ENCODE data around the gene MIR17HG.

Gene MIR17HG

GRCh38 chr13:91347202-91347995 is at the start of gene MIR17HG:
MIR17HG (plus strand) TSS chr13:91347687.
- peak; percentile 84 to 91 for DNase-seq (ENCODE audit: low read depth in 2 of 2)
- TF ChIP-seq, protein P1, sequence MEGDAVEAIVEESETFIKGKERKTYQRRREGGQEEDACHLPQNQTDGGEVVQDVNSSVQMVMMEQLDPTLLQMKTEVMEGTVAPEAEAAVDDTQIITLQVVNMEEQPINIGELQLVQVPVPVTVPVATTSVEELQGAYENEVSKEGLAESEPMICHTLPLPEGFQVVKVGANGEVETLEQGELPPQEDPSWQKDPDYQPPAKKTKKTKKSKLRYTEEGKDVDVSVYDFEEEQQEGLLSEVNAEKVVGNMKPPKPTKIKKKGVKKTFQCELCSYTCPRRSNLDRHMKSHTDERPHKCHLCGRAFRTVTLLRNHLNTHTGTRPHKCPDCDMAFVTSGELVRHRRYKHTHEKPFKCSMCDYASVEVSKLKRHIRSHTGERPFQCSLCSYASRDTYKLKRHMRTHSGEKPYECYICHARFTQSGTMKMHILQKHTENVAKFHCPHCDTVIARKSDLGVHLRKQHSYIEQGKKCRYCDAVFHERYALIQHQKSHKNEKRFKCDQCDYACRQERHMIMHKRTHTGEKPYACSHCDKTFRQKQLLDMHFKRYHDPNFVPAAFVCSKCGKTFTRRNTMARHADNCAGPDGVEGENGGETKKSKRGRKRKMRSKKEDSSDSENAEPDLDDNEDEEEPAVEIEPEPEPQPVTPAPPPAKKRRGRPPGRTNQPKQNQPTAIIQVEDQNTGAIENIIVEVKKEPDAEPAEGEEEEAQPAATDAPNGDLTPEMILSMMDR (IDR thresholded peaks at IDR 0.05; ENCODE audit: low read depth, low read length), result no peak
- peak within 1 kb of the TSS; percentile 56 to 69 for H3K4me3 ChIP-seq (replicated peaks in 1 of 2; ENCODE audit: low read depth in 2 of 2, low read length in 2 of 2)

GRCh38 chr13:91298060-91298459 is 49.4 kb upstream of the MIR17HG start:
- no peak for DNase-seq (ENCODE audit: low read depth in 2 of 2)
- TF ChIP-seq, protein P1 (IDR thresholded peaks at IDR 0.05; ENCODE audit: low read depth, low read length), result no peak
- no peak overlapping the region for H3K4me3 ChIP-seq (replicated peaks in 1 of 2; ENCODE audit: low read depth in 2 of 2, low read length in 2 of 2)

DNA sequence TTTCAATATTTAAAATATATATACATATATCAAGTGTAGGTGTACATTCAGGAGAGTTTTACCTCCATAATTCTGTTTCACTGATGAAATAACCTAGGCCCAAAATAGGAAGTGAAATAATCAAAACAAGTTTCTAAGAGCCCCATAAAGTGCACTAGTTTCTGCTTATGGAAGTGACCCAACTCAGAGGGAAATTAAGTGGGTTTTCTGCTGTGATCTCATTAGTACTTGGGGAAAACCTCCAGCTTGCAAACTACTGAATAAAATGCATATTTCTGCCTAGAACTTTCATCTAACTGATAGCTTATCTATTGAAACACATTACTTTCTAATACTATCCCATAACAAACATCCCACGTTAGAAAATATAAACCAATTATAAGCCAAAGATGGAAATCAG is 45.4 kb upstream of the MIR17HG start:
- TF ChIP-seq, protein P1 (IDR thresholded peaks at IDR 0.05; ENCODE audit: low read depth, low read length), result no peak
- H3K4me3 ChIP-seq (replicated peaks in 1 of 2; ENCODE audit: low read depth in 2 of 2, low read length in 2 of 2), result no peak overlapping the region
- no peak for DNase-seq (ENCODE audit: low read depth in 2 of 2)

- TF ChIP-seq, protein P1 (IDR thresholded peaks at IDR 0.05; ENCODE audit: low read depth, low read length), result no peak
Measured at GRCh38 chr13:91303031-91303430, 44.5 kb upstream of the MIR17HG start.

DNA sequence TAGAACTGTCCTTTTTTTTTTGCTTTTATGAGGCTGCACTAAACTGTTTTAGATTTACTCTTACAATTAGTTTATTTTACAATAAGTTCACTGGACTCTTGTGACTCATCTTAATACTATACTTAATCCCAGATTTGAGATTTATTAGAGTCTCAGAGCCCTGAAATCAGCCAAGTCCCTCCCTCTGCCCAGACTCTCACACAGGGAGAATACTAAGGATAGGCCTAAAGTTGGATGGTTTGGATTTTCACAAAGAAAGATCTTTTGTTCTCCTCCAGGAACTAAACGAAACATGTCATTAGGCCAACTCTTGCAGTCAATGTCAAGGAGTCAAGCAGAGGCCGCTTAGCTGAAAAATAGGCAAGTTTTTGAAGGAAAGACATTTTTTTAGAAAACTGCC is 42.7 kb upstream of the MIR17HG start:
- no peak for DNase-seq (ENCODE audit: low read depth in 2 of 2)
- no peak overlapping the region for H3K4me3 ChIP-seq (replicated peaks in 1 of 2; ENCODE audit: low read depth in 2 of 2, low read length in 2 of 2)
- TF ChIP-seq, protein P1 (IDR thresholded peaks at IDR 0.05; ENCODE audit: low read depth, low read length), result no peak

More at GRCh38 chr13:91303031-91303430, 44.5 kb upstream of the MIR17HG start:
- DNase-seq (ENCODE audit: low read depth in 2 of 2), result no peak
- H3K4me3 ChIP-seq (replicated peaks in 1 of 2; ENCODE audit: low read depth in 2 of 2, low read length in 2 of 2), result no peak overlapping the region

DNA sequence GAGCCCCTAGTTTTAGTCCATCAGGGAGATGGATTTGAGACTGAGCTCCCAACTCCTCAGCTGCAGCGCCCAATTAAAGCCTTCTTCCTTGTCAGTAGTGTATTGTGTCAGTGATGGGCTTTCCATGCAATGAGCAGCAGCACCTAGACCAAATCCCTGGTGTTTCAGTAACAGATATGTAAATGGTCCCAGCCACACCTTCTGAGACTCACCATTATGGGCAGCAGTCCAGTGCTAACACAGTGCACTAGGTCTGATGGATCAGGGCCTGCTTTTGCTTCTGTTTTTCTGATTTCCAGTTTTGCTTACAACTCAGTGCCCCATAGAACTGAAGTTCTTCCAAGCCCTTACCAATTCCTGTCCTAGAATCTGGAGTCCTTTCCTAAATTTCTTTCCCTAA is 41.8 kb upstream of the MIR17HG start:
- no peak for DNase-seq (ENCODE audit: low read depth in 2 of 2)
- TF ChIP-seq, protein P1 (IDR thresholded peaks at IDR 0.05; ENCODE audit: low read depth, low read length), result no peak
- H3K4me3 ChIP-seq (replicated peaks in 1 of 2; ENCODE audit: low read depth in 2 of 2, low read length in 2 of 2), result no peak overlapping the region
